Fibroblast of pulmonary artery (primary cell): ENCODE measurements around the gene ZNF749.

Experiments
- DNase-seq: peaks from one replicate; pipeline ENCODE4 v3.0.0-alpha.2; 2010; ENCODE audit warnings: low read depth
- H3K4me3 ChIP-seq: replicated peaks from 2 replicates; pipeline ENCODE4 v1.5.1; 2011; ENCODE audit warnings: low read depth, mild to moderate bottlenecking, control low read depth, low read length, moderate library complexity
- TF ChIP-seq, protein P1 (sequence below): IDR thresholded peaks from 2 replicates; pipeline ENCODE4 v1.5.1; 2011; ENCODE audit warnings: mild to moderate bottlenecking, control low read depth, low read length, inconsistent platforms; ENCODE audit errors: missing control alignments

Gene ZNF749

GRCh38 chr19:57435062-57435978 lies at the start of gene ZNF749:
Gene ZNF749 (plus strand): TSS chr19:57435325. CDS start chr19:57435579, 254 bp downstream.
- peak within 1 kb of the TSS; percentile 88 for H3K4me3 ChIP-seq
- TF ChIP-seq, protein P1, sequence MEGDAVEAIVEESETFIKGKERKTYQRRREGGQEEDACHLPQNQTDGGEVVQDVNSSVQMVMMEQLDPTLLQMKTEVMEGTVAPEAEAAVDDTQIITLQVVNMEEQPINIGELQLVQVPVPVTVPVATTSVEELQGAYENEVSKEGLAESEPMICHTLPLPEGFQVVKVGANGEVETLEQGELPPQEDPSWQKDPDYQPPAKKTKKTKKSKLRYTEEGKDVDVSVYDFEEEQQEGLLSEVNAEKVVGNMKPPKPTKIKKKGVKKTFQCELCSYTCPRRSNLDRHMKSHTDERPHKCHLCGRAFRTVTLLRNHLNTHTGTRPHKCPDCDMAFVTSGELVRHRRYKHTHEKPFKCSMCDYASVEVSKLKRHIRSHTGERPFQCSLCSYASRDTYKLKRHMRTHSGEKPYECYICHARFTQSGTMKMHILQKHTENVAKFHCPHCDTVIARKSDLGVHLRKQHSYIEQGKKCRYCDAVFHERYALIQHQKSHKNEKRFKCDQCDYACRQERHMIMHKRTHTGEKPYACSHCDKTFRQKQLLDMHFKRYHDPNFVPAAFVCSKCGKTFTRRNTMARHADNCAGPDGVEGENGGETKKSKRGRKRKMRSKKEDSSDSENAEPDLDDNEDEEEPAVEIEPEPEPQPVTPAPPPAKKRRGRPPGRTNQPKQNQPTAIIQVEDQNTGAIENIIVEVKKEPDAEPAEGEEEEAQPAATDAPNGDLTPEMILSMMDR: no peak
- peak; percentile 99 for DNase-seq

GRCh38 chr19:57389194-57389729 lies 45.9 kb upstream of the ZNF749 start:
- peak overlapping the region; percentile 98 for H3K4me3 ChIP-seq
- TF ChIP-seq, protein P1: no peak

DNA sequence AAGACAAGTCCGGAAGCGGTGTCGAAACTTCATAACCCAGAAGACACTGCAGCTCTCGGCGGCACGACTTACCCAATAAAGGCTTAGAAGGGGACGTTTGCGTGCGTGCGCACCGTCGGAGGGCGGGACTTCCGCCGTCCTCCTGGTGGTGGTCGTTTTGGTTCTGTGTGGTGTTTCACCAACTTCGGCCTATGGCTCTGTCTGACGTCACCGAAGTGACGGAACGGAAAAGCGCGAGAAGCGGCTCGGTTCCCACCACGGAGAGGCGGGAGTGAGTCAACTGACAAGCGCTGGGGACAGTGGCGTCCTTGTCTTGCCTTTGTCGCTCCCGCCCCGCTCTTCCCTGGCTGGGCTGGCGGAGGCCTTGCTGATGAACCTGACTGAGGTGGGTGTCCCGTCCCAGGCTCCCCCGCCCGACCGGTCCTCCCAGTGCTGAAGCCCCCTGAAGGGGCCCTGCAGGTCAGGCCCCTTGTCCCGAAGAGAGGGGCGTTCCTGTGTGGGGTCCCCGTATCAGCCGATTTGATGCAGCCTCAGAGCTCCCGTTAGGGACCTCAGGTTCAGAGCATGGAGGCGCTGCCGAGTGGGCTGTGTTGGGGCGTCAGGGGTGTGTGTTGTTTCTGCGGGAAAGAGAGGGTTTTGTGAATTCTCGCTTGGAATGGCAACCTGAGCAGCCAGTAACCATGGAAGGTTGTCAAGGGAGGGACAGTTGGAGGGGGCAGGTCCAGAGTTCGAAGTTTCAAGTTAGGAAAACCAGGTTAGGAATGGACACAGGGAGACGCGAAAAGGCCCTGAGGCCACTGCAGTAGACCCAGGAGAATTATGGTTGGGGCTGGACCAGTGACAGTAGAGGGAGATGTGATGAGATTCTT lies 45.2 kb upstream of the ZNF749 start, which contains the start of gene ZNF548:
TSS of gene ZNF548 (plus strand) at position 125 of the 869 bp plus-strand sequence. CDS start at position 371, 246 bp downstream.
- peak; percentile 100 for DNase-seq
- peak within 1 kb of the TSS; percentile 98 for H3K4me3 ChIP-seq
- TF ChIP-seq, protein P1: peak; percentile 22

More at GRCh38 chr19:57389194-57389729, 45.9 kb upstream of the ZNF749 start:
- no peak for DNase-seq

GRCh38 chr19:57395710-57396109 lies 39.4 kb upstream of the ZNF749 start:
- H3K4me3 ChIP-seq: no peak overlapping the region
- TF ChIP-seq, protein P1: no peak
- no peak for DNase-seq

GRCh38 chr19:57398868-57399267 lies 36.3 kb upstream of the ZNF749 start:
- TF ChIP-seq, protein P1: no peak
- no peak overlapping the region for H3K4me3 ChIP-seq
- DNase-seq: no peak

DNA sequence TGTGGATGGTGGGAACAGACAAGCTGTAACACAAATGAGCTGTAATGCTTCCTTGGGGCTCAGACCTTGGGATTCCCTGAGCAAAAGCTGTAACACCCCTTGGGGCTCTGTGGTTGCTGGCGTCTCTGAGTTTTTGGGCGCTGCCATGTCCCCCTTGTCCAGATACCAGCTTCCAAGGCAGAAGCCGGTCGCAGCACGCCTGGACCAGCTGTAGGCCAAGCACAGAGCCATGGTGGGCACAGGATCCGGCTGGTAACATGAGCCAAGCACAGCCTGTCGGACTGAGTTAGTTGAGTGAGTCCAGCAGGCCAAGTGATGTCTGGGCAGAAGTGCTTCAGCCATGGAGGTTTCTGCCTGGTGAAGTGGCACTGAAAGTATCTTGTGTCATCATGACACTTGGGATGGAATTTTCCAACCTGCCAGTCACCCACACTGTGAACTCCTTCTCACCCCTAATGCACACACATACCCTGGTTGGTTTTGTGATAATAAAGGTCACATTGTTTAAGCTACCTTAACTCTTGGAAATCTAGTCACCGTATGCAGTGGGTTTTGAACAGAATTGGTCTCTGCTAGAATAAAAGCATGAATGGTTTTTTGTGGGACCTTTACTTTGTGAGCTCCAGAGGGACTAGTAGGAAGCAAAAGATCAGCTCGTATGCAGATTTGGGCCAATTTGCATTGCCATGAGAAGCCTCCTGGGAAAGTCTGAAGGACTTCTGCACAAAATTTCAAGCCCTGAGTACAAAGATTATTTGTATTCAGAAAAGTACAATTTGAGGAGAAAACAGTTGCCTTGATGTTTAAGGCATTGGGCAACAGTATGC lies 31.2 kb upstream of the ZNF749 start:
- no peak overlapping the region for H3K4me3 ChIP-seq
- no peak for DNase-seq
- TF ChIP-seq, protein P1: no peak
